CD1c-positive myeloid dendritic cell (primary cell): ENCODE measurements around the gene RRAGB.
"Not testable (repeated sequence)": the region's sequence is repeated elsewhere in the genome, so short reads cannot be mapped to it uniquely, and the experiment has no call there.

Experiments used
- DNase-seq: peaks from one replicate; pipeline ENCODE4 v3.0.0-alpha.2; 2016; ENCODE audit errors: extremely low spot score

Gene RRAGB

GRCh38 chrX:55767100-55767499 is 49.6 kb downstream of the RRAGB start:
- no peak for DNase-seq

GRCh38 chrX:55774419-55774818 is 56.9 kb downstream of the RRAGB start:
- DNase-seq = not testable (repeated sequence)

- no peak for DNase-seq
Measured at GRCh38 chrX:55777596-55777995, 60.0 kb downstream of the RRAGB start.

- DNase-seq = no peak
Measured at GRCh38 chrX:55778322-55778721, 60.8 kb downstream of the RRAGB start.

GRCh38 chrX:55783723-55784122 is 66.2 kb downstream of the RRAGB start:
- no peak for DNase-seq

- no peak for DNase-seq
Measured at GRCh38 chrX:55787063-55787462, 69.5 kb downstream of the RRAGB start.

GRCh38 chrX:55787727-55788126 is 70.2 kb downstream of the RRAGB start:
- no peak for DNase-seq

- DNase-seq = no peak
Measured at GRCh38 chrX:55794405-55794804, 76.9 kb downstream of the RRAGB start.

GRCh38 chrX:55796496-55796895 is 78.9 kb downstream of the RRAGB start:
- DNase-seq = no peak

- no peak for DNase-seq
Measured at GRCh38 chrX:55801811-55802210, 84.3 kb downstream of the RRAGB start.
